ENCODE data around the gene MBNL2.
A peak's percentile ranks its signal among the peaks of the same experiment; 100 is the strongest.

MBNL2 gene

DNA sequence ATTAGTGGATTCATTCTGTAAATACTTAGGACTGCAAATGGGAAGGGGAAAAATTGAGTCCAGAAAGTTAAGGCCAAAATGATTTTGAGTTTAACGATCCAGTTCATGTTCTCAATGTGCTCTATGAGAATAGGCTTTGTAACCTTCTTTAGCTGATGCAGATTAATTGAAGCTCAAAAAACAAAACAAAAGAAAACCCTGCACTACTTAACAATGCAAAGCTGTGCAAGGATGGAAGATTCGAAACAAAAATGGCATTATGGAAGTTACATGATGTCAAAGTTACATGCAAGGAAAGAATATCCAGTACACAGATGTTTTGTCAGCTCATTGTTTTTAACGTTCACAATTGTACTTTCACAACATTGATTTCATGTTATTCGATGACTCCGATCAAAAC is 132.7 kb downstream of the MBNL2 start:
- H3K27ac ChIP-seq = no peak overlapping the region
- TF ChIP-seq, protein P1, sequence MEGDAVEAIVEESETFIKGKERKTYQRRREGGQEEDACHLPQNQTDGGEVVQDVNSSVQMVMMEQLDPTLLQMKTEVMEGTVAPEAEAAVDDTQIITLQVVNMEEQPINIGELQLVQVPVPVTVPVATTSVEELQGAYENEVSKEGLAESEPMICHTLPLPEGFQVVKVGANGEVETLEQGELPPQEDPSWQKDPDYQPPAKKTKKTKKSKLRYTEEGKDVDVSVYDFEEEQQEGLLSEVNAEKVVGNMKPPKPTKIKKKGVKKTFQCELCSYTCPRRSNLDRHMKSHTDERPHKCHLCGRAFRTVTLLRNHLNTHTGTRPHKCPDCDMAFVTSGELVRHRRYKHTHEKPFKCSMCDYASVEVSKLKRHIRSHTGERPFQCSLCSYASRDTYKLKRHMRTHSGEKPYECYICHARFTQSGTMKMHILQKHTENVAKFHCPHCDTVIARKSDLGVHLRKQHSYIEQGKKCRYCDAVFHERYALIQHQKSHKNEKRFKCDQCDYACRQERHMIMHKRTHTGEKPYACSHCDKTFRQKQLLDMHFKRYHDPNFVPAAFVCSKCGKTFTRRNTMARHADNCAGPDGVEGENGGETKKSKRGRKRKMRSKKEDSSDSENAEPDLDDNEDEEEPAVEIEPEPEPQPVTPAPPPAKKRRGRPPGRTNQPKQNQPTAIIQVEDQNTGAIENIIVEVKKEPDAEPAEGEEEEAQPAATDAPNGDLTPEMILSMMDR (conservative IDR thresholded peaks at IDR 0.05) = no peak

DNA sequence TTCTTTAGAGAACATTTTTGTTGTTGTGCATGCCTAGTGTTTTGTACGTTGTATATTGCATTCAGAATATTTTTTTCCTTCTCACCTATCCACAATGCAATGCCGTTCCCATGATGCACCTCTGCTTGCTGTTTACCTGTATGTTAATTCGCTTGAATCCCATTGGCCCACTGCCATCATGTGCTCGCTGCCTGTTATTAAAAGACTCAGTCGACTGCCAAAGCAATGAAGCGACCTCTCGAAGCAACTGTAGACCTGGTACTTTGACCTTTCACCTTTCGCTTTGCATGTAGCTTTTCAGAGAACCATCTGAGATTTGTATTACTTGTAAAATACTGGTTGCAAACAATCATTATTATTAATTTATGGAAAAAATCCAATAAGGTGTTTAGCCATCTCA is 134.5 kb downstream of the MBNL2 start:
- TF ChIP-seq, protein P1 (conservative IDR thresholded peaks at IDR 0.05) = no peak
- H3K27ac ChIP-seq = no peak overlapping the region

DNA sequence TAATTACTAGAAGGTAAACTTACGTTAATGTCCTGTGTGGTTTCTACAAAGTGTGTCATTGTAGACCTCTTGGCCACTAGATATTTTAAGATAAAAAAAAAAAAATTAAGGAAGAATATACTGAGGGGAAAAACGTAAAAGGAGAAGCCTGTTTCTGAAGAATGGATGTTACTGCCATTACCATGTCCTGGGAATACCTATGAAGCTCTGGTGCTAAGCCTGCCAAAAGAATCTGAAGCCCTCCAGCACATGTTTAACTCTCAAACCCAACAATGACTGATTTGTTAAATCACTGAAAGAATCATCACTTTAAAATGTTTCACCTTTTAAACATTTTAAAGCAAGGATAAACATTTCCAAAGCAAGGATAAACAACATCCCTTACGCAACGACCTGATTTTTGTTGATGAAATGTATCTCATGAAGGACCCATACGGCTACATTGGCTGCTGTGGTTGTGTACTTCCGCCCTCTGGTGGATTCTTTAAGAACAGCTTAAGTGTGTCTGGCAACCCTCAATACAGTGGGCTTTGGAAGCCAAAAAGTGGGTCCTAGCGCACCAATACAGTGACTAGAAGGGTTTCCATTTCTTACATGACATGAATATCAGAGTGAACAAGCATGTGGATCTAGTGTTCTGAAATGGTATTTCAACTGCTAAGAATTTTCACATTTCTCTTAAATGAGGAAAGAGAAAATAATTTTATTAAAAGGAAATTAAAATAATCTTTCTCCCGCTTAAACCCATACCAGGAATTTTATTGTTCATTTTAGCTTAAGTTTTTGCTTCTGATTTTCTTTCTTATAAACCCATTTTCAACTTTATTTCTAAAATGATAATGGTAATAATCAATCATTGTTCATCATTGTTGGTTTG is 137.3 kb downstream of the MBNL2 start:
- TF ChIP-seq, protein P1 (conservative IDR thresholded peaks at IDR 0.05) = peak; percentile 96
- H3K27ac ChIP-seq = no peak overlapping the region

DNA sequence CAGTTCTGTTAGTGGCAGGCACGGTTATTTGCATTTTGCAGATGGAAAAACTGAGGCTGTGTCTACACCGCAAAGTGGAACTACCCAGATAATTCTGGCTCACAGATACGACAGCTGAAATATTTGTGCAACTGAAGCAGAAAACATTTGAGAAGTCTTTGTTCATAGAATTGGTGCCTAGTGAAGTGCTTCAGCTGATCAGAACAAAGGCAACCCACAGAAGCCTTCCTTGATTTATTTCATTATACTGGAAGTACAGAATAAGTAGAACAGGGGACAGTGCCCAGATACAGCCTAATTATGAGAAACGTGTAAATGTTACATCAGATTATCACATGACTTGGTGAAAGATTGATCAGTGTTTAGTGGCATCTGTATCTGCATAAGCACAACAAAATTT is 138.5 kb downstream of the MBNL2 start:
- H3K27ac ChIP-seq = no peak overlapping the region
- TF ChIP-seq, protein P1 (conservative IDR thresholded peaks at IDR 0.05) = no peak

DNA sequence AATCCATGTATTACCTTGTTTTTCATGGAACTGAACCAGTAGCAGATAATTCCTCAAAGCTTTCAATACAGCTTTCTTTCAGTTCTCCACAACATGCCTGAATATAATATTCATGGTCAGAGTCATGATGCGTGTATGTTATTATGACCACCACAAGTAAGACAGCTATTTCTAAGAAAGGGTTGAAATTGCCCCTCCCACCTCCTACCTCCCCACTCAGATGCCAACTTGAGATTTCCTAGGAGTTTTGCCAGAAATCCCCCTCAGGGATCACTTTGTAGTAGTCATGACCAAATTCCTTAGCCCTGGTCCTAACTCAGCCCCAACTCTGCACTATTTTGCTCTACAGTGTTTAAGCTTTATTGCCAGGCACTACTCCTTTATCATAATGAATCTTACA is 141.9 kb downstream of the MBNL2 start:
- TF ChIP-seq, protein P1 (conservative IDR thresholded peaks at IDR 0.05) = no peak

DNA sequence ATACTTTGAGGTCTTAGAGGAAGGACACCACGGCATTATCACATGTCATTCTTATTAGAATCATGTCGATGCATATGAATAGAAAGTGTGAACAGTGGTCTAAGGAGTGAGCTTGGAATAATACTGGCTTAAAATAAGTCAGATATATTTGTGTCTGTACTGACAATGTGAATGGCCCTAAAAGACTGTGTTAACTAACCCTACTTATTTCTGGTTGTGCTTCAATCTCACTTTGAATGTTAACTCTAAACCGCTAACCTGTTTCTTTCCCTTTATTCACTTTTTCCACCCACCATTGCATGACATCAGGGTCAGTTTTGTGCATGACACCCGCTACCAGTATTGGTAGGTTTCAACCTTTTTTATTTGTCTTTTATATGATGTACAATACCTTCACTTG is 142.7 kb downstream of the MBNL2 start:
- no peak overlapping the region for H3K27ac ChIP-seq
- TF ChIP-seq, protein P1 (conservative IDR thresholded peaks at IDR 0.05) = no peak

More for the DNA sequence above, 141.9 kb downstream of the MBNL2 start:
- H3K27ac ChIP-seq = no peak overlapping the region

DNA sequence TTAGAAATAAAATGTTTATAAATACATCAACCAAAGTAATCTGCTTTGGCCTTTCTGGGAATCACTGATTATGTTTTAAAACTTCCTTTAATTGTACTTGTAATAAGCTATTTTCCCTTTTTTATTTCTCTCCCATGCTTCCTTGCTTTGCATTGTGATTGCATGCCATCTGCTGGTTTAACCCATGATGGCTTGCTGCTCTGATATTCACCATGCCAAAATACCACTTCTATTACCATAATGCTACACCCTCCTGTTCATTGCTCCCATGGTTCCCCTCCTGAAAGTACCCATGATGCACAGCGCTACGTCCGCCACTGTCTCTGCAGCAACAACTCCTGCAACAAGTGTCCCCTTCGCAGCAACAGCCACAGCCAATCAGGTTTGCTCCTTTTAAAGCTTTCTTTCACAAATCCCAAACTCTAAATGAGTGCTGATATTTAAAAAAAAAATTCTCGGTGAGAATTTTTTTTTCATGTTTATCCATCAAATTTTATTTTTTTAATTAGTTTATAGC is 144.1 kb downstream of the MBNL2 start:
- no peak overlapping the region for H3K27ac ChIP-seq
- TF ChIP-seq, protein P1 (conservative IDR thresholded peaks at IDR 0.05) = peak; percentile 42; the same call in 1 of the 2 replicates
